HL-60 (cell line): ENCODE results near the gene DPEP1.
"Not testable (repeated sequence)": the region's sequence is repeated elsewhere in the genome, so short reads cannot be mapped to it uniquely, and the experiment has no call there.

Experiments
- GABPA ChIP-seq: IDR thresholded peaks from 2 replicates; pipeline ENCODE4 v1.6.1; 2012; ENCODE audit warnings: low read depth
- POLR2AphosphoS5 ChIP-seq: IDR thresholded peaks from 2 replicates; pipeline ENCODE4 v1.6.1; 2012; ENCODE audit warnings: low read depth
- TF ChIP-seq, protein P1 (sequence below): IDR thresholded peaks from one replicate; pipeline ENCODE4 v1.5.1; 2011; ENCODE audit warnings: low read length, control low read depth, inconsistent platforms; ENCODE audit not compliant: insufficient read depth

DNA sequence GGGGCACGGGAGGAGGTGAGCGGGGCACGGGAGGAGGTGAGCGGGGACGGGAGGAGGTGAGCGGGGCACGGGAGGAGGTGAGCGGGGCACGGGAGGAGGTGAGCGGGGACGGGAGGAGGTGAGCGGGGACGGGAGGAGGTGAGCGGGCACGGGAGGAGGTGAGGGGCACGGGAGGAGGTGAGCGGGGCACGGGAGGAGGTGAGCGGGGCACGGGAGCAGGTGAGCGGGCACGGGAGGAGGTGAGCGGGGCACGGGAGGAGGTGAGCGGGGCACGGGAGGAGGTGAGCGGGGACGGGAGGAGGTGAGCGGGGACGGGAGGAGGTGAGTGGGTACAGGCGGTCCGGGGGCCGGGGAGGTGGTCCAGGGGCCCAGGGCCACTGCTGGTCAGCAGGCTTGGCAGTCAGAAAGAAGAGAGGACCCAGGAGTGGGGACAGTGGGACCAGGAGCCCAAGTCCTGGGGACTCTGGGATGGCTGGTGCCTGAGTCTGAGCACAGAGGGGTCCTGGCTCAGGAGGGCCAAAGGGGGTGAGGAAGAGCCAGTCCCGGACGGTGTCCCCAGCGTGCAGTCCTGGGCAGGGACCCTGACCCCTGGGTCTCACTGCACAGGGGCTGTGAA lies 42.4 kb upstream of the DPEP1 start:
- TF ChIP-seq, protein P1, sequence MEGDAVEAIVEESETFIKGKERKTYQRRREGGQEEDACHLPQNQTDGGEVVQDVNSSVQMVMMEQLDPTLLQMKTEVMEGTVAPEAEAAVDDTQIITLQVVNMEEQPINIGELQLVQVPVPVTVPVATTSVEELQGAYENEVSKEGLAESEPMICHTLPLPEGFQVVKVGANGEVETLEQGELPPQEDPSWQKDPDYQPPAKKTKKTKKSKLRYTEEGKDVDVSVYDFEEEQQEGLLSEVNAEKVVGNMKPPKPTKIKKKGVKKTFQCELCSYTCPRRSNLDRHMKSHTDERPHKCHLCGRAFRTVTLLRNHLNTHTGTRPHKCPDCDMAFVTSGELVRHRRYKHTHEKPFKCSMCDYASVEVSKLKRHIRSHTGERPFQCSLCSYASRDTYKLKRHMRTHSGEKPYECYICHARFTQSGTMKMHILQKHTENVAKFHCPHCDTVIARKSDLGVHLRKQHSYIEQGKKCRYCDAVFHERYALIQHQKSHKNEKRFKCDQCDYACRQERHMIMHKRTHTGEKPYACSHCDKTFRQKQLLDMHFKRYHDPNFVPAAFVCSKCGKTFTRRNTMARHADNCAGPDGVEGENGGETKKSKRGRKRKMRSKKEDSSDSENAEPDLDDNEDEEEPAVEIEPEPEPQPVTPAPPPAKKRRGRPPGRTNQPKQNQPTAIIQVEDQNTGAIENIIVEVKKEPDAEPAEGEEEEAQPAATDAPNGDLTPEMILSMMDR: not testable (repeated sequence)
- not testable (repeated sequence) for TF ChIP-seq POLR2AphosphoS5, GABPA
